Endodermal cell (in vitro differentiated cells): ENCODE results near the gene DGKQ. TPM values are rescaled to one million over a fixed set of nuclear protein-coding genes. Genes with fewer than 3 reads are reported as not detected.

ENCODE experiments used
- DNase-seq: peaks from one replicate; pipeline ENCODE4 v3.0.0-alpha.2; 2017
- H3K27ac ChIP-seq: 2 replicates; pipeline ENCODE4 v1.5.1; 2013; ENCODE audit warnings: mild to moderate bottlenecking, low read depth, low read length, moderate library complexity
- H3K27me3 ChIP-seq: 2 replicates; pipeline ENCODE4 v1.6.1; 2013; ENCODE audit warnings: mild to moderate bottlenecking, low read length, moderate library complexity; ENCODE audit not compliant: insufficient read depth, control insufficient read depth, poor library complexity, severe bottlenecking
- H3K36me3 ChIP-seq: 2 replicates; pipeline ENCODE4 v1.7.0; 2013; ENCODE audit warnings: mild to moderate bottlenecking, low read length, moderate library complexity; ENCODE audit not compliant: control insufficient read depth, insufficient read depth
- H3K4me1 ChIP-seq: one replicate; pipeline ENCODE4 v1.7.0; 2013; ENCODE audit warnings: low read length; ENCODE audit not compliant: control insufficient read depth, insufficient read depth
- H3K4me3 ChIP-seq: 2 replicates; pipeline ENCODE4 v1.5.1; 2013; ENCODE audit warnings: mild to moderate bottlenecking, low read length, moderate library complexity
- H3K9ac ChIP-seq: 2 replicates; pipeline ENCODE4 v1.6.1; 2013; ENCODE audit warnings: mild to moderate bottlenecking, low read length, moderate library complexity; ENCODE audit not compliant: poor library complexity, severe bottlenecking; ENCODE audit errors: extremely low read depth
- H3K9me3 ChIP-seq: 2 replicates; pipeline ENCODE4 v1.6.1; 2013; ENCODE audit warnings: mild to moderate bottlenecking, low read length, moderate library complexity; ENCODE audit not compliant: control insufficient read depth
- H3K27ac Mint-ChIP-seq: 2 replicates; pipeline ENCODE4 v1.8.0; 2020; ENCODE audit warnings: mixed read lengths
- H3K27me3 Mint-ChIP-seq: 2 replicates; pipeline ENCODE4 v1.8.0; 2021; ENCODE audit warnings: mild to moderate bottlenecking, mixed read lengths; ENCODE audit not compliant: insufficient read depth
- H3K36me3 Mint-ChIP-seq: 2 replicates; pipeline ENCODE4 v1.8.0; 2020; ENCODE audit warnings: low read depth, mixed read lengths
- H3K4me1 Mint-ChIP-seq: 2 replicates; pipeline ENCODE4 v1.8.0; 2020; ENCODE audit warnings: mixed read lengths
- H3K4me3 Mint-ChIP-seq: 2 replicates; pipeline ENCODE4 v1.8.0; 2020; ENCODE audit warnings: mild to moderate bottlenecking, moderate library complexity, mixed read lengths
- H3K9me3 Mint-ChIP-seq: 2 replicates; pipeline ENCODE4 v1.8.0; 2020; ENCODE audit warnings: mild to moderate bottlenecking, mixed read lengths
- CTCF ChIP-seq: fragments of 200-600 bp; sonication (generic); conservative IDR thresholded peaks from 2 replicates; pipeline ENCODE4 v1.5.0; 2021; ENCODE audit warnings: antibody characterized with exemption, mild to moderate bottlenecking
- WGBS, 2 experiments: methylation state at CpG; one replicate each; pipeline versions ENCODE4 v1.1.5 to v1.1.7; 2013; ENCODE audit warnings: missing lambda C conversion rate in 2 of 2, mixed read lengths in 1 of 2; ENCODE audit not compliant: insufficient coverage in 1 of 2, insufficient read length in 1 of 2; 5-methylcytosine and 5-hydroxymethylcytosine counted together
- total RNA-seq, 2 donors: library from RNA; stranded (reverse); fragmentation: NEBNext Ultra II Directional in 1 of 2; extraction: Animal tissue kit (Norgen Biotek cat#: 25700) in 1 of 2; gene quantifications; 2 replicates in 1 of 2; 3 replicates in 1 of 2; pipeline ENCODE4 v1.2.1, GENCODE V29; 2021

The DGKQ gene
- total RNA-seq, 2 donors from 2014 or later, result 26.3 to 31.1 TPM

GRCh38 chr4:948936-949300, 24.5 kb downstream of the DGKQ start:
- Mint-ChIP-seq H3K9me3 (no peaks in the 10 kb centered on the region), H3K36me3 (peaks cover 4% of the 10 kb centered on the region), H3K4me3 (no peak overlapping the region), H3K27ac (no peak overlapping the region), H3K4me1 (peaks cover 30% of the 10 kb centered on the region), H3K27me3 (no peaks in the 10 kb centered on the region)
- Histone ChIP-seq H3K36me3 (no peaks in the 10 kb centered on the region), H3K9ac (no peak overlapping the region), H3K27ac (no peak overlapping the region), H3K9me3 (no peaks in the 10 kb centered on the region), H3K27me3 (no peaks in the 10 kb centered on the region), H3K4me3 (no peak overlapping the region), H3K4me1 (peaks cover 9% of the 10 kb centered on the region)
- TF ChIP-seq CTCF, result no peak
- 90 to 91% methylated on average over 9 to 13 of the region's 13 CpGs for WGBS, 2 experiments
- peak; percentile 39 for DNase-seq

DNA sequence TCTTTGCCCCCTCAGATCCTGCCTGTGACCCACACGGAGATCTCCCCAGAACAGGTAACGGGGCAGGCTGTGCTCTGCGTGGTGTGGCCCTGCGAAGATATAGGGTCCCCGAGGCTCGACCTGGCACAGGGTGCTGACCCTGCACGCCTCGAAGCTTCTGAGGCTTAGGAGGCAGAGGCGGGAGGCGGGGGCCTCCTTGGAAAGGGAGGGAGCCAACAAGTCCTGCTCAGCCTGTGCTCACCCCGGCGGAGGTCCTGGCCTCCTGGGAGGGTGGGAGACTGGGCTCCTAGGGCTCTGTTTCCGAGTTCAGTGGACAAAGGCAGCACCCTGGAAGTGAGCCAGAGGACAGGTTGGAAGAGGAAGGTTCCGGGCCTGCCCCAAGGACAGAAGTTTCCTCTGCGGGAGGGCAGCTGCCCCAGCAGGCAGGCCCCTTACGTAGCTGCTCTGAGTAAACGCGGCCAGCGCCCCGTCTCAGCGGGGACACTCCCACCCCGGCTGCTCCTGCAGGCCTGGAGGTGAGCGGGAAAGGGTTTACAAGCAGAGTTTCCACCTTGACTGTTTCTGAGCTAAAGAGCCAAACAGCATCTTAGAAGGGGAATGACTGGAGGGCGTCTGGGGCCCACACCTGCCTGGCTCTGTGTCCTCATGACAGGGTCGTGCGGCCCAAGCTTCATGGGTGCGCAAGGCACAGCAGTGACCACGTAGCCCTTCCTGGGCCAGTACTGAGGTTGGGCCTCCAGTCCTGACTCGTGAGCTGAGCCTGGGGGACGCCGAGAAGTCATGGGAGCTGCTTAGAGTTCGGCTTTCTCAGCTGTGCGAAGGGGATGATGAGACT, 25.1 kb downstream of the DGKQ start:
- H3K36me3 Mint-ChIP-seq, result peaks cover under 1% of the 10 kb centered on the region
- H3K4me3 Mint-ChIP-seq, result no peak overlapping the region
- no peak overlapping the region for H3K4me3 ChIP-seq
- peak overlapping the region; percentile 88 for H3K27ac Mint-ChIP-seq
- H3K27me3 ChIP-seq, result no peaks in the 10 kb centered on the region
- H3K9me3 Mint-ChIP-seq, result no peaks in the 10 kb centered on the region
- no peak overlapping the region for H3K9ac ChIP-seq
- no peaks in the 10 kb centered on the region for H3K9me3 ChIP-seq
- H3K4me1 Mint-ChIP-seq, result peaks cover 30% of the 10 kb centered on the region
- TF ChIP-seq CTCF, result no peak
- H3K4me1 ChIP-seq, result peaks cover 9% of the 10 kb centered on the region
- no peaks in the 10 kb centered on the region for H3K27me3 Mint-ChIP-seq
- H3K27ac ChIP-seq, result no peak overlapping the region
- peak; percentile 57 for DNase-seq
- WGBS, 2 experiments, result 86 to 90% methylated on average over 21 to 33 of the region's 33 CpGs
- no peaks in the 10 kb centered on the region for H3K36me3 ChIP-seq

DNA sequence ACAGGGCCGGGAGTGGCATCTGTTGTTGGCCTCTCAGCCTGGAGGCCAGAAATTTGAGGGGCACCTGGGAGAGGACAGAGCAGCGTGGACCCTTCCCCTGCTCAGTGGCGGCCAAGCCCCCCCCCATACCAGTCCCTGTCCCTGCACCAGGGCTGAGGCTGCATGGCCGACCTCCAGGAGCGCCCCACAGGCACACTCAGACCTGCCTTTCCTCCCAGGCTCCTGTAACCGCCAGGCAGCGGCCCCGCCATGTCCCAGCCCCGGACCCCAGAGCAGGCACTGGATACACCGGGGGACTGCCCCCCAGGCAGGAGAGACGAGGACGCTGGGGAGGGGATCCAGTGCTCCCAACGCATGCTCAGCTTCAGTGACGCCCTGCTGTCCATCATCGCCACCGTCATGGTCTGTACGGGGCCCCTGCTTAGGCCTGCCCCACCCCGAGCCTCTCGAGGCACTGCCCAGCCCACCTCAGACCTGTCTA, 25.8 kb downstream of the DGKQ start:
- peak overlapping the region; percentile 88 for H3K27ac Mint-ChIP-seq
- H3K36me3 Mint-ChIP-seq, result peaks cover 2% of the 10 kb centered on the region
- no peak overlapping the region for H3K4me3 Mint-ChIP-seq
- peaks cover 30% of the 10 kb centered on the region for H3K4me1 Mint-ChIP-seq
- Histone ChIP-seq H3K4me3 (no peak overlapping the region), H3K27ac (no peak overlapping the region), H3K27me3 (no peaks in the 10 kb centered on the region), H3K36me3 (no peaks in the 10 kb centered on the region), H3K4me1 (peaks cover 9% of the 10 kb centered on the region), H3K9me3 (no peaks in the 10 kb centered on the region), H3K9ac (no peak overlapping the region)
- no peak for TF ChIP-seq CTCF
- WGBS, 2 experiments, result 94 to 99% methylated on average over 9 to 19 of the region's 19 CpGs
- H3K27me3 Mint-ChIP-seq, result peaks cover 3% of the 10 kb centered on the region
- H3K9me3 Mint-ChIP-seq, result no peaks in the 10 kb centered on the region
- peak; percentile 40 for DNase-seq
